HCT116 (cell line): ENCODE results near the gene TCF19. TPM values are rescaled to one million over a fixed set of nuclear protein-coding genes. Genes with fewer than 3 reads are reported as not detected.
"Not testable (repeated sequence)": the region's sequence is repeated elsewhere in the genome, so short reads cannot be mapped to it uniquely, and the experiment has no call there.

ENCODE experiments used
- ATAC-seq: fragments of 200-7000 bp; cut with Tn5 transposase; 2 replicates; pipeline ENCODE4 v1.9.1; 2020; ENCODE audit warnings: mild to moderate bottlenecking, moderate library complexity
- BruUV-seq: library from RNA; stranded (reverse); fragments of 400-500 nt; replicated peaks from 2 replicates; lab custom pipeline; 2021; lab: Mats Ljungman, UMichigan
- CTCF ChIA-PET: fragments of 300-600 bp; sonication (Branson Sonifier 250); formaldehyde crosslinking; loops from one replicate; lab custom pipeline; 2021; ENCODE audit warnings: antibody characterized with exemption; lab: Charles Lee
- POLR2A ChIA-PET: fragments of 300-600, 350-600 bp; sonication (Branson Sonifier 250); formaldehyde crosslinking; loops from one replicate; lab custom pipeline; 2021; ENCODE audit warnings: antibody characterized with exemption; lab: Charles Lee
- RAD21 ChIA-PET, 2 experiments: fragments of 300-600 bp; sonication (Branson Sonifier 250); formaldehyde crosslinking; loops; one replicate each; lab custom pipeline; 2023; ENCODE audit warnings: low total read pairs in 2 of 2; ENCODE audit not compliant: uncharacterized antibody in 2 of 2, unreplicated experiment in 2 of 2, low non-redundant PET in 1 of 2; lab: Charles Lee
- DNase-seq: peaks from one replicate; pipeline ENCODE4 v3.0.0-alpha.2; 2010; ENCODE audit warnings: low read depth, low spot score
- H2AFZ ChIP-seq: fragments of 200-600 bp; shearing (Covaris generic), sonication (generic); 2 replicates; pipeline ENCODE4 v1.6.1; 2017; ENCODE audit warnings: low read depth, mixed run types, mixed read lengths, antibody characterized with exemption, low read length; ENCODE audit not compliant: poor library complexity, severe bottlenecking
- H3K27ac ChIP-seq: 2 replicates; pipeline ENCODE4 v1.5.1; 2012; ENCODE audit warnings: low read depth, low read length
- H3K27me3 ChIP-seq: fragments of 200-600 bp; sonication (generic); 2 replicates; pipeline ENCODE4 v1.6.1; 2016; ENCODE audit warnings: mixed run types, low read length, mixed read lengths; ENCODE audit not compliant: insufficient read depth
- H3K36me3 ChIP-seq, 2 experiments: fragments of 200-500 bp in 1 of 2; fragments of 200-600 bp in 1 of 2; sonication (Bioruptor generic) in 1 of 2; sonication (generic) in 1 of 2; 2 replicates each; pipeline versions ENCODE4 v1.5.1 to v1.6.1; 2014 to 2016; ENCODE audit warnings: low read length in 2 of 2, inconsistent platforms in 1 of 2, mixed read lengths in 1 of 2, mixed run types in 1 of 2; ENCODE audit not compliant: insufficient read depth in 2 of 2, control insufficient read depth in 1 of 2
- H3K4me1 ChIP-seq, 2 experiments: fragments of 200-600 bp in 1 of 2; sonication (generic) in 1 of 2; 2 replicates each; pipeline versions ENCODE4 v1.5.1 to v1.6.1; 2012 to 2017; ENCODE audit warnings: low read length in 2 of 2, inconsistent platforms in 1 of 2, mild to moderate bottlenecking in 1 of 2, mixed read lengths in 1 of 2, mixed run types in 1 of 2, moderate library complexity in 1 of 2; ENCODE audit not compliant: insufficient read depth in 2 of 2, control insufficient read depth in 1 of 2
- H3K4me2 ChIP-seq: fragments of 200-600 bp; sonication (generic); 2 replicates; pipeline ENCODE4 v1.6.1; 2017; ENCODE audit warnings: mixed run types, low read length, mixed read lengths
- H3K4me3 ChIP-seq, 2 experiments: fragments of 200-600 bp in 1 of 2; sonication (generic) in 1 of 2; replicated peaks in 1 of 2; 2 replicates each; pipeline ENCODE4 v1.5.1; 2011 to 2016; ENCODE audit warnings: low read length in 2 of 2, control low read depth in 1 of 2, low read depth in 1 of 2, mild to moderate bottlenecking in 1 of 2, mixed read lengths in 1 of 2, mixed run types in 1 of 2
- H3K79me2 ChIP-seq: fragments of 200-600 bp; sonication (generic); 2 replicates; pipeline ENCODE4 v1.6.1; 2017; ENCODE audit warnings: mild to moderate bottlenecking, mixed run types, low read length, moderate library complexity, mixed read lengths; ENCODE audit not compliant: insufficient read depth
- H3K9ac ChIP-seq: fragments of 200-600 bp; sonication (generic); 2 replicates; pipeline ENCODE4 v1.6.1; 2016; ENCODE audit warnings: low read length, mixed read lengths
- H3K9me2 ChIP-seq: fragments of 200-600 bp; sonication (generic), shearing (Covaris generic); 2 replicates; pipeline ENCODE4 v1.6.1; 2017; ENCODE audit warnings: mixed run types, mild to moderate bottlenecking, moderate library complexity; ENCODE audit not compliant: insufficient read depth
- H3K9me3 ChIP-seq, 2 experiments: fragments of 200-500 bp in 1 of 2; fragments of 200-600 bp in 1 of 2; sonication (Bioruptor generic) in 1 of 2; sonication (generic) in 1 of 2; 2 replicates each; pipeline ENCODE4 v1.6.1; 2014 to 2017; ENCODE audit warnings: low read length in 2 of 2, mixed read lengths in 2 of 2, inconsistent platforms in 1 of 2, low read depth in 1 of 2, mild to moderate bottlenecking in 1 of 2, mixed run types in 1 of 2, moderate library complexity in 1 of 2; ENCODE audit not compliant: control insufficient read depth in 1 of 2, insufficient read depth in 1 of 2
- H4K20me1 ChIP-seq: fragments of 200-600 bp; sonication (generic), shearing (Covaris generic); 2 replicates; pipeline ENCODE4 v1.6.1; 2017; ENCODE audit warnings: mixed run types, mild to moderate bottlenecking, moderate library complexity; ENCODE audit not compliant: insufficient read depth
- CBX3 ChIP-seq: IDR thresholded peaks from 2 replicates; pipeline ENCODE4 v1.6.1; 2012; ENCODE audit warnings: low read depth
- CEBPB ChIP-seq: IDR thresholded peaks from 2 replicates; pipeline ENCODE4 v1.6.1; 2012; ENCODE audit warnings: low read depth
- JUND ChIP-seq: IDR thresholded peaks from 2 replicates; pipeline ENCODE4 v1.6.1; 2012
- POLR2A ChIP-seq: IDR thresholded peaks from 2 replicates; pipeline ENCODE4 v1.7.0; 2011; ENCODE audit warnings: borderline replicate concordance; ENCODE audit not compliant: insufficient read depth, insufficient read length; ENCODE audit errors: extremely low read depth
- RAD21 ChIP-seq: IDR thresholded peaks from 2 replicates; pipeline ENCODE4 v1.6.1; 2012; ENCODE audit warnings: low read depth, mild to moderate bottlenecking
- REST ChIP-seq: IDR thresholded peaks from 2 replicates; pipeline ENCODE4 v1.6.1; 2012; ENCODE audit warnings: low read depth
- SRF ChIP-seq: IDR thresholded peaks from 2 replicates; pipeline ENCODE4 v1.6.1; 2012; ENCODE audit warnings: low read depth
- ZFX ChIP-seq: fragments of 450-650 bp; IDR thresholded peaks from 2 replicates; pipeline ENCODE4 v1.6.1; 2017
- ZNF274 ChIP-seq: fragments of 200-500 bp; sonication (Bioruptor generic); IDR thresholded peaks from 2 replicates; pipeline ENCODE4 v1.6.1; 2014; ENCODE audit warnings: mild to moderate bottlenecking, low read depth, low read length, inconsistent platforms
- intact Hi-C: fragments of 100-400 bp; cut with micrococcal nuclease; formaldehyde crosslinking; loops from 2 replicates; pipeline ENCODE4 v1.10.0; 2022
- total RNA-seq: library from RNA; stranded (reverse); gene quantifications from one replicate; pipeline ENCODE4 v1.2.1, GENCODE V29; 2021; ENCODE audit not compliant: unreplicated experiment
- TF ChIP-seq, protein P1 (sequence below): IDR thresholded peaks from 2 replicates; pipeline ENCODE4 v1.6.1; 2012

Gene TCF19
- total RNA-seq, 1 experiment from 2014 or later = 15.4 TPM

DNA sequence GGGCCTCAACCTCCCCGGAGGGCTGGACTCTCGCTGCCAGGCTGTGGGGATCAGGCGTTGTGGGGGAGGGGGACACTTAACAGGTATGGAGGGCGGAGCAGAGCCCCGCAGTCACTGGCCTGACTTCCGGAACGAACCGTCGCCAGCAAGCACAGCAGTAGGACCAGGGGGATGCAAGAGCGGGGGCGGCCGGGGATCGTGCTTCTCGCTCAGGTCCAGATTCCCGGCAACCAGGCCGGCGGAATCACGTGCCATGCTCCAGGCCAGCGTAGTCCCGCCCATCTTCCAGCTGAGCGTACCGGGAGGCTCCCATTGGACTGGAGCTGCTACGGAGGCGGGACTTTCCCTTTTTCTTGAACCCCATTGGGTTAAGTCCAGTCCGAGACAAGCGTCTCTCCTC, 22.1 kb downstream of the TCF19 start:
- Histone ChIP-seq H3K4me1 (peaks cover 0 to 6% of the 10 kb centered on the region in 2 experiments; a peak in 2 of 4 replicates), H3K9me2 (no peaks in the 10 kb centered on the region), H3K9me3 (no peaks in the 10 kb centered on the region), H3K27me3 (no peaks in the 10 kb centered on the region), H4K20me1 (no peaks in the 10 kb centered on the region), H2AFZ (no peak overlapping the region), H3K79me2 (no peaks in the 10 kb centered on the region), H3K4me2 (no peak overlapping the region), H3K9ac (no peak overlapping the region), H3K36me3 (no peaks in the 10 kb centered on the region), H3K27ac (no peak overlapping the region), H3K4me3 (no peak overlapping the region)
- DNase-seq (no peak), ATAC-seq (peak; percentile 83)
- no TSS peak for BruUV-seq
- POLR2A ChIA-PET = no interaction called here
- CTCF ChIA-PET = no interaction called here
- TF ChIP-seq ZFX (no peak), SRF (no peak), POLR2A (no peak), CBX3 (no peak), ZNF274 (no peak), JUND (no peak), RAD21 (no peak), CEBPB (no peak), REST (no peak)
- TF ChIP-seq, protein P1, sequence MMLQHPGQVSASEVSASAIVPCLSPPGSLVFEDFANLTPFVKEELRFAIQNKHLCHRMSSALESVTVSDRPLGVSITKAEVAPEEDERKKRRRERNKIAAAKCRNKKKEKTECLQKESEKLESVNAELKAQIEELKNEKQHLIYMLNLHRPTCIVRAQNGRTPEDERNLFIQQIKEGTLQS = no peak
- RAD21 ChIA-PET = no interaction called here
- intact Hi-C loops = no loop called here

DNA sequence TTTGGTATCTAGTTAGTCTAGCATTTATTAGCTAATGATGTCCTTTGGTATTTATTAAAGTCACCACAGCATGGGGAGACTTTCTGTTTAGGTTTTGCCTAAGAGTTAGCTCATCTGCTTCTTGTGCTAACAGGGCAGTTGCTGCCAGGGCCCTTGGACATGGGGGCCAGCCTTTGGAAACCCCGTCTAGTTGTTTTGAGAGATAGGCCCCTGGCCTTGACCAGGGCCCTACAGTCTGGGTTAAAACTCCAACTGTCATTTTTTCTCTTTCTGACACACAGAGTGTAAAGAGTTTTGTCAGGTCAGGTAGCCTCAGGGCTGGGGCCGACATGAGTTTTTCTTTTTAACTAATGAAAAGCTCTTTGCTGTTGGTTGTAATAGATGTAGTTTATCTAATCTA, 24.9 kb downstream of the TCF19 start:
- DNase-seq, H2AFZ ChIP-seq, H3K4me3 ChIP-seq, H3K36me3 ChIP-seq, H3K9me2 ChIP-seq, H3K27ac ChIP-seq, H3K79me2 ChIP-seq, ATAC-seq, H4K20me1 ChIP-seq, BruUV-seq, RAD21 ChIA-PET, H3K4me1 ChIP-seq, intact Hi-C loops, H3K4me2 ChIP-seq, H3K27me3 ChIP-seq, H3K9me3 ChIP-seq, H3K9ac ChIP-seq: not testable (repeated sequence)
- ChIA-PET CTCF (interaction anchor here (1.0 kb wide), 1 partner anchor 9 kb away, joined by 4 read pairs; no protein-coding TSS in a partner anchor), POLR2A (interaction anchor here (1.2 kb wide), 1 partner anchor 10 kb away, joined by 3 read pairs; no protein-coding TSS in a partner anchor)

- H3K27me3 ChIP-seq, H3K36me3 ChIP-seq, H3K27ac ChIP-seq, RAD21 ChIA-PET, intact Hi-C loops, H3K4me2 ChIP-seq, H3K4me3 ChIP-seq, H3K9me3 ChIP-seq, H3K9ac ChIP-seq, ATAC-seq, H3K9me2 ChIP-seq, DNase-seq, H2AFZ ChIP-seq, CTCF ChIA-PET, BruUV-seq, H3K79me2 ChIP-seq, H4K20me1 ChIP-seq, H3K4me1 ChIP-seq: not testable (repeated sequence)
- POLR2A ChIA-PET = interaction anchor here (1.2 kb wide), 1 partner anchor 9 kb away, joined by 3 read pairs; no protein-coding TSS in a partner anchor
These were observed 25.5 kb downstream of the TCF19 start for GRCh38 chr6:31183859-31184258.
